GM19193 (cell line): Measurements from ENCODE around the gene SOST.

Experiments used
- POLR2A ChIP-seq: IDR thresholded peaks from 4 replicates; pipeline ENCODE4 v1.6.1; 2011; ENCODE audit not compliant: insufficient read depth, insufficient read length; ENCODE audit errors: extremely low read depth

SOST gene

GRCh38 chr17:43759836-43760235, 1.2 kb upstream of the SOST start:
- no peak for TF ChIP-seq POLR2A

- no peak for TF ChIP-seq POLR2A
Observed at GRCh38 chr17:43758086-43758485, 505 bp downstream of the SOST start.

- no peak for TF ChIP-seq POLR2A
Observed at GRCh38 chr17:43757171-43757660, 1.4 kb downstream of the SOST start.

- no peak for TF ChIP-seq POLR2A
Observed at GRCh38 chr17:43756201-43756600, 2.4 kb downstream of the SOST start.

- no peak for TF ChIP-seq POLR2A
Observed at GRCh38 chr17:43755389-43755875, 3.2 kb downstream of the SOST start.

GRCh38 chr17:43754947-43755346, 3.6 kb downstream of the SOST start:
- TF ChIP-seq POLR2A: no peak

GRCh38 chr17:43753493-43754129, 5.0 kb downstream of the SOST start:
- no peak for TF ChIP-seq POLR2A

GRCh38 chr17:43750153-43750552, 8.4 kb downstream of the SOST start:
- TF ChIP-seq POLR2A: no peak

GRCh38 chr17:43745541-43745940, 13.1 kb downstream of the SOST start:
- TF ChIP-seq POLR2A: no peak

GRCh38 chr17:43741636-43742035, 17.0 kb downstream of the SOST start:
- no peak for TF ChIP-seq POLR2A

- TF ChIP-seq POLR2A: no peak
Observed at GRCh38 chr17:43740541-43740940, 18.1 kb downstream of the SOST start.

GRCh38 chr17:43737722-43738121, 20.9 kb downstream of the SOST start:
- TF ChIP-seq POLR2A: no peak

GRCh38 chr17:43736389-43736788, 22.2 kb downstream of the SOST start:
- no peak for TF ChIP-seq POLR2A

GRCh38 chr17:43734376-43734775, 24.2 kb downstream of the SOST start:
- no peak for TF ChIP-seq POLR2A

GRCh38 chr17:43733956-43734355, 24.6 kb downstream of the SOST start:
- no peak for TF ChIP-seq POLR2A

GRCh38 chr17:43732958-43733357, 25.6 kb downstream of the SOST start:
- TF ChIP-seq POLR2A: no peak

GRCh38 chr17:43728081-43728480, 30.5 kb downstream of the SOST start:
- TF ChIP-seq POLR2A: no peak
